DND-41 (cell line): Measurements from ENCODE around the gene AP2M1.

ENCODE experiments used
- ATAC-seq: fragments of 200-7000 bp; cut with Tn5 transposase; 3 replicates; pipeline ENCODE4 v1.9.1; 2021; ENCODE audit warnings: low read depth; ENCODE audit not compliant: insufficient read depth
- DNase-seq: peaks from one replicate; pipeline ENCODE4 v3.0.0-alpha.2; 2020
- H2AFZ ChIP-seq: 2 replicates; pipeline ENCODE4 v1.6.0; 2012; ENCODE audit warnings: low read depth, low read length
- H3K27ac ChIP-seq: 2 replicates; pipeline ENCODE4 v1.5.1; 2012; ENCODE audit warnings: low read length, inconsistent platforms
- H3K27me3 ChIP-seq: fragments of 200-600 bp; sonication (generic); 2 replicates; pipeline ENCODE4 v1.6.0; 2012; ENCODE audit warnings: low read length, mild to moderate bottlenecking, inconsistent platforms; ENCODE audit not compliant: insufficient read depth, poor library complexity
- H3K36me3 ChIP-seq: 2 replicates; pipeline ENCODE4 v1.5.1; 2012; ENCODE audit warnings: low read length, inconsistent platforms; ENCODE audit not compliant: insufficient read depth
- H3K4me1 ChIP-seq: 2 replicates; pipeline ENCODE4 v1.5.1; 2012; ENCODE audit warnings: mild to moderate bottlenecking, low read length; ENCODE audit not compliant: insufficient read depth
- H3K4me2 ChIP-seq: 2 replicates; pipeline ENCODE4 v1.6.0; 2012; ENCODE audit warnings: mild to moderate bottlenecking, moderate library complexity, low read length, inconsistent platforms; ENCODE audit not compliant: insufficient read depth
- H3K4me3 ChIP-seq, 2 experiments: fragments of 200-600 bp in 1 of 2; shearing (Covaris generic) in 1 of 2; 2 replicates each; pipeline ENCODE4 v1.5.1; 2012 to 2016; ENCODE audit warnings: inconsistent platforms in 2 of 2, low read length in 2 of 2, mild to moderate bottlenecking in 2 of 2, low read depth in 1 of 2, moderate library complexity in 1 of 2
- H3K79me2 ChIP-seq: 2 replicates; pipeline ENCODE4 v1.6.0; 2012; ENCODE audit warnings: low read length, inconsistent platforms; ENCODE audit not compliant: insufficient read depth
- H3K9ac ChIP-seq: 2 replicates; pipeline ENCODE4 v1.6.0; 2012; ENCODE audit warnings: low read depth, mild to moderate bottlenecking, inconsistent platforms, low read length, moderate library complexity
- H3K9me3 ChIP-seq: 2 replicates; pipeline ENCODE4 v1.5.1; 2012; ENCODE audit warnings: low read length, moderate library complexity, mild to moderate bottlenecking, inconsistent platforms; ENCODE audit not compliant: insufficient read depth, severe bottlenecking
- H4K20me1 ChIP-seq: 2 replicates; pipeline ENCODE4 v1.6.0; 2012; ENCODE audit warnings: low read length; ENCODE audit not compliant: insufficient read depth
- CTCF ChIP-seq: IDR thresholded peaks from 2 replicates; pipeline ENCODE4 v1.5.1; 2012; ENCODE audit warnings: borderline replicate concordance, low read length, moderate library complexity, mild to moderate bottlenecking; ENCODE audit not compliant: poor library complexity, severe bottlenecking; ENCODE audit errors: extremely low read depth
- EZH2 ChIP-seq: IDR thresholded peaks from 3 replicates; pipeline ENCODE4 v1.6.1; 2012; ENCODE audit warnings: borderline replicate concordance, low read depth, mild to moderate bottlenecking, moderate library complexity, low read length, inconsistent platforms; ENCODE audit not compliant: severe bottlenecking

The AP2M1 gene

GRCh38 chr3:184198509-184198908 lies 23.9 kb downstream of the AP2M1 start:
- ATAC-seq, result no peak
- no peaks in the 10 kb centered on the region for H3K9me3 ChIP-seq

GRCh38 chr3:184200825-184201224 lies 26.2 kb downstream of the AP2M1 start:
- Histone ChIP-seq H3K36me3 (no peaks in the 10 kb centered on the region), H3K9me3 (no peaks in the 10 kb centered on the region), H3K9ac (no peak overlapping the region), H3K79me2 (no peaks in the 10 kb centered on the region), H3K4me2 (no peak overlapping the region), H3K4me3 (no peak overlapping the region), H3K27ac (no peak overlapping the region), H2AFZ (no peak overlapping the region), H4K20me1 (0 out of 2 replicates have a peak, but pooled peaks cover 3% of the 10 kb centered on the region), H3K27me3 (no peaks in the 10 kb centered on the region), H3K4me1 (no peaks in the 10 kb centered on the region)
- ATAC-seq, result no peak
- TF ChIP-seq EZH2, result no peak
- TF ChIP-seq CTCF, result no peak
- no peak for DNase-seq

More at GRCh38 chr3:184198509-184198908, 23.9 kb downstream of the AP2M1 start:
- H3K4me3 ChIP-seq, result no peak overlapping the region
- peak; percentile 5 for TF ChIP-seq CTCF
- TF ChIP-seq EZH2, result no peak
- no peak for DNase-seq
- no peaks in the 10 kb centered on the region for H3K4me1 ChIP-seq
- H3K9ac ChIP-seq, result no peak overlapping the region
- H3K27me3 ChIP-seq, result no peaks in the 10 kb centered on the region
- peaks cover 11% of the 10 kb centered on the region for H3K36me3 ChIP-seq
- H2AFZ ChIP-seq, result no peak overlapping the region
- H3K27ac ChIP-seq, result no peak overlapping the region
- peaks cover 4% of the 10 kb centered on the region; the same call in 1 of the 2 replicates for H4K20me1 ChIP-seq
- no peaks in the 10 kb centered on the region for H3K79me2 ChIP-seq
- H3K4me2 ChIP-seq, result no peak overlapping the region

- Histone ChIP-seq H3K27ac (no peak overlapping the region), H3K79me2 (no peaks in the 10 kb centered on the region), H3K27me3 (peaks cover 4% of the 10 kb centered on the region), H3K36me3 (no peaks in the 10 kb centered on the region), H3K9me3 (no peaks in the 10 kb centered on the region), H4K20me1 (no peaks in the 10 kb centered on the region), H3K4me1 (no peaks in the 10 kb centered on the region), H3K4me3 (no peak overlapping the region), H2AFZ (no peak overlapping the region), H3K4me2 (no peak overlapping the region), H3K9ac (no peak overlapping the region)
- ATAC-seq, result no peak
- TF ChIP-seq CTCF, result no peak
- TF ChIP-seq EZH2, result no peak
- no peak for DNase-seq
Observed at GRCh38 chr3:184203526-184203925, 28.9 kb downstream of the AP2M1 start.
